GM19025 (cell line): ENCODE data around the gene SOCS3.

Experiments
- ATAC-seq: cut with Tn5 transposase; IDR thresholded peaks from one replicate; pipeline ENCODE4 v1.9.1; 2021; ENCODE audit warnings: mild to moderate bottlenecking, low read depth, moderate library complexity; ENCODE audit not compliant: unreplicated experiment

Gene SOCS3

DNA sequence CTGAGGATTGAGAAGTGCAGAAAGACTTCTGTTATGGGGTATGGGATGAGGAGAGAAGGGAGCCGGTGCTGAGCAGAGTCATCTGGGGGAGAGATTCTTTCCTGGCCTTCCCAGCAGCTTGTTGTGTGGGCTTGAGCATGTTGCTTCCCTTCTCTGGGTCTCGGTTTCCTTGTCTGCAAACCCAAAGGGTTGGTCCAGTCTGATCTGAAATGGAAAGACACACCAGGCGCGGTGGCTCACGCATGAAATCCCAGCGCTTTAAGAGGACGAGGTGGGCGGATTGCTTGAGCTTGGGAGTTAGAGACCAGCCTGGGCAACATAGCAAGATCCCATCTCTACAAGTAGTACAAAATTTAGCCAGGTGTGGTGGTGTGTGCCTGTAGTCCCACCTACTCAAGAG is 6.0 kb downstream of the SOCS3 start:
- ATAC-seq: no peak

DNA sequence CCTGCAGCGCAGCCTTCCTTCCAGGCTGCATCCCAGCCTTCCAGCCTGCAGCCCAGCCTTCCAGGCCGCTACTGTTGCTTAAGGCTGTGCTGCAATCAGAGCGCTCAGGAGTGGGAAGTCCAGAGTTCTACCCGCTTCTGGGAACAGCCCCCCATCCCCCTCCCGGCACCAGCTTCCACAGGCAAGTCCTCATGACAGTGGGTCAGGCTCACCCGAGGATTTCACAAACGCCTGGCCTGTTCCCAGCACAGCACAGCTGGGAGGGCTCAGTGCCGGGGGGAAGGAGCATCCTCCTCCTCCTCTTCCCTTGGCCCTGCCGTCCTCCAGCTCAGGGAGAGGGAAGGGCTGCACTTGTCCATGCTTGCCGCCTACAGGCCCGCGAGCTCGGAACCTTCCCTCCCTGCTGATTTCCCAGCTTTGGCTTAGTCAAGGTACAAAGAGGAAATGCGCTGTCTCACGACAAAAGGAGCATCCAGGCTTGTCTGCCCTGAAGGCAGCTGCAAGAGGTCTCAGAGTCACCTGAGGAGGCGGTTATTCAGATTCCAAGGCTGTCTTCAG is 8.3 kb downstream of the SOCS3 start:
- ATAC-seq: no peak

DNA sequence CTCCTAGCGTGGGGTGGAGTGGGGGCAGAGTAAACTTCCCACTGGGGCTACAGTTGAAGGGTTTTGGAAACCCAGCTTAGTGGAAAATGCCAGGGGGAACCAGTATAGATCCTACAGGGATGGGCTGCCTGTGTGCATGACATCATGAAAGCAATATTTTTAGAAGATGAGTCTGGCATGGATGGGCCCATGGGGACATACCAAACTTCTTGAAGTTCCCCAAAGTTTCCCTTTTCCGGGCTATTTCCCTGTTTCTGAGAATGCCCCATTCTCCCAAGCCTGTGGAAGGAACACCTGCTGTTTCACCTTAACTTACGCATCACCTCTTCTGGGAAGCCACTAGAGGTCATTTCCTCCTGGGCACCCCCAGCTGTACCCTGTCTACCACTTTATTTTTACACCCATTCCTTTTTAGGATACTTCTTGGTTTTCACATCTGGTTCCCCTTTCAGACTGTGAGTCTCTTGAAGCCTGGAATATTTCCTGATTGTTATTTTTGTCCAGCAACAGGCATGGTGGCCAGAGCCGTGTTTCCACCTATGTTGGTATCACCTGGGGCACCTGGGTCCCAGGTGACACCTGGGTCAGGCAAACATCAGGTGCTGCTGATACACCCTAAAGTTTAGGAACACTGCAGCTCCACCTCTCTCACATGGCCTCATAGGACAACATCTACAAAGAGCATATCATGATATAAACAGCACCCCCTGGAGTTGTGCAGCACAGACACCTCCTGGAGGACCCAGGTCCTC is 9.8 kb downstream of the SOCS3 start:
- no peak for ATAC-seq

DNA sequence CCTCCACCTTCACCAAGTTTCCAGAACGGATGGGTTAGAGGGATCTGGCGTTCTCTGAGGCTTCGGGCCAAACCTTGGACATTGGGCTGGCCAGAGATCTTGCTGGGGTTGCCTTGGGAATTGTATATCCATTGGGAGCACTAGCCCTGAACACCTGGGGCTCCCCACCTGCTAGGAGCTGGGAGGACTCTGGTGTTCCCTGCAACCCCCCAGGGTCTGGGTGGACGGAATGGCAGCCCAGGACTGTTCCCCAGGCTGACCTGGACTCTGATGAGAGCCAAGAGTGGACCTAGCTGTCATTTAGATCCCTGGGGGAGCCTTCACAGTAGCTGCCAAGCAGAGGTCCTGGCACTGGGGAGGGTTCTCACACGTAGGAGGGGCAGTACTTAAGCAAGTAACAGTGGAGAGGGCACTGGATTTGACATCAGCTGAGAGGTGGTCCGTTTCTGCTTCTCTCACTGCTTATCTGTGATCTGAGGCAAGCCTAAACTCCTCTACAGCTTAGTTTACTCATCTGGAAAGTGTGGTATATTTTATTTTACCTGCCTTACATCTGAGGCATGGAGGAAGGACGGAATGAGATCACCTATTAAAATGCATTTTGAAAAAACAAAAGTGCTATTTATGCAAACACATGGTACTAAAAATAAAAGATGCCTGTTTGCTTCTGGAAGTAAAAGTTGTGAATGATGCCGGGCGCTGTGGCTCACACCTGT is 11.7 kb downstream of the SOCS3 start:
- ATAC-seq: no peak

DNA sequence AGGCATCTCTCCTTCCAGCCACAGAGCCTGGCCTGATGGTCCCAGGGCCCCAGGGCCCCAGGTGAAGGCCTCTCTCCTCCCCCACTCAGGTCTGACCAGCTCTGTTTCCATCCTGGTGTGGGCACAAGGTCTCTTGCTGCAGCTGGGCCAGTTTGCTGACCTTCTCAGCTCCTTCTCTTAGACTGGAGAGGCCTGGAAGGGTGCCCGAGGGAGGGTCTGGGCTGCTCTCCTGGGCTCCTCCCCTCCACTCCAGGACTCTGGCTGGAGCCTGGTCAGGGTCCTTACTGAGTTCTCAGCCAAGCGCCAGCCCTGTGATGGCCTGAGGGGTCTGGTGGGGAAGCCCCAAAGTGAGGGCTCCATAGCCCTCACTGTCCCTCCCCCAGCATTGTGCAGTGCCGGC is 12.4 kb downstream of the SOCS3 start:
- no peak for ATAC-seq

DNA sequence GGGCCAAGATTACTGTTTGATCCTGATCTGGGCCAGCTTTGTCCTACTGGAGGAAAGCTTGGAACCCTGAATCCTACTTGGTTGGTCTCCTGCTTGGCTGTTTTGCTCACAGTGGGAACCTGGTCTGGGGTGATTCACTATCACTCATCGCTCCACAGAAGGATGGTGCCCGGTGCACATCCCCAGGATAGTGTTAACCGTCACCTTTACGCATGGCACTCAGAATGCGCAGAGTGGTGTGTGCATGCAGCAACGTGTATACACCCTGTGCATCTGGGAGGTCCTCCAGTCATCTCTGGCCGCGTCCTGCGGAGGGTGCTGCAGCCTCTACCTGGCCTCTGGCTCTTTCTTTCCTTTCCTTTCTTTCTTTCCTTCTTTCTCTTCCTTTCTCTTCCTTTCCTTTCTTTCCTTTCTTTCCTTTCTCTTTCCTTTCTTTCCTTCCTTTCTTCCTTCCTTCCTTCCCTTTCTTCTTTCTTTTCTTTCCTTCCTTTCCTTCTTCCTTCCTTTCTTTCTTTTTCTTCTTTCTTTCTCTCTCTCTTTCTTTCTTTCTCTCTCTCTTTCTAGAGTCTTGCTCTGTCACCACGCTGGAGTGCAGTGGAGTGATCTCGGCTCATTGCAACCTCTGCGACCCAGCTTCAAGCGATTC is 13.1 kb downstream of the SOCS3 start:
- no peak for ATAC-seq

DNA sequence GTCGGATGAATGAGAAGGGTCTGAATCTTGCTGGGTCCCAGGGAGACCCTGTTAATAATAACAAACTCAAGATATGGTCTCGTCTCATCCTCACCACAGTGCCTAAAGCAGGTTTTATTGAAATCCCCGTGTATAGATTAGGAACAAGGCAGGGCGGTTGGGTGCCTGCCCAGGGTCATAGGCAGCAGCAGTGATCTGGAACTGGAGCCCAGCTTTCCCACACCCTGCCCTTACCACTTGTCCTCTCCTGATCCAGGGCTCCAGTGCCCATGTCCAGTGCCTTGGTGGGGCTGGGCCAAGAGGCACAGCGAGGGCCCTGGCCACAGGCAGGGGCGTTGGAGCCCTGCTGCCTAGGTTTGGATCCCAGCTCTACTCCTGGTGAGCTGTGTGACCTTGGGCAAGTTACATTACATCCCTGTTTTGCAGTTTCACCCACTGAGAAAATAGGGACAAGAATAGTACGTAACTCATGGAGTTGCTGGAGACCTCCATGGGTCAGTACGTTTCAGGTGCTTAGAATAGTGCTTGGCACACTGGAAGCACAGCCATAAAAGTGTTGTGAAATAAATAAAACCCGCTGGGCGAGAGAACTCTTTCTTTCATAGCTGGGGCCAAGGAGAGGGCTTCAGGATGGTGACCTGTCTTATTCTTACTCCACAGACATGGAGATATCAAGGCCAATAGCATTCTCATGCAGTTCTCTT is 13.9 kb downstream of the SOCS3 start:
- ATAC-seq: no peak

DNA sequence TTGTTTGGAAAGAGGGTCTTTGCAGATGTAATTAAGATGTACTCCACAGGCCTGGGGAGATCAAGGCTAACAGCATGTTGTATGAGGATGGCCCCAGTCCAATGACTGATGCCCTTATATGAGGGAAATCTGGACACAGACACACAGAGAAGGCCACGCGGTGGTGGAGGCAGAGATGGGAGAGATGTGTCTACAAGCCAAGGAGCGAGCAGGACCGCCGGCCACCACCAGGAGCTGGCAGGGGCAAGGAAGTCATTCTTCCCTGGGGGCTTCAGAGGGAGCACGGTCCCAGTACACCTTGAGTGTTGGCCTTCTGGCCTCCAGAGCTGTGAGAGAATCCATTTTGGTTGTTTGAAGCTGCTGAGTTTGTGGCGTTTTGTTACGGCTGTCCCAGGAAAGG is 14.7 kb downstream of the SOCS3 start:
- ATAC-seq: no peak

DNA sequence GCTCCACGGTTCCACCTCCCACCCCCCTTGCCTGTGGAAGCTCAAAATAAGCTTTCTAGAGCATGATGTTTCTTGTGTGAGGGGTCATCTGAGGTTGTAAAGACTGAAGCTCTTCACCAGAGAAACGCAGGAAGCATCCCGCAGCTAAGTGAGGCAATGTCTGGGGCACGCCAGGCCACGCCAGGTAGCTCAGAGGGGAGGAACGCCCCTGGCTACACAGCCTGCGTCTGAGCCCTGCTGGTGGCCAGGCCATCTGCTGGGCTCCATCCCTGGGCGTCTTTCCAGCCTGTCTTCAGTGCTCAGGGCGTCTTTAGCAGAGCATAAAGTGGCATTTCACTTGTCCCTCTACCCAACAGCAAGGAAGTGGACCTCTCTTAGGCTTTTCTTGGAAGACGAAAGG is 15.2 kb downstream of the SOCS3 start:
- no peak for ATAC-seq

DNA sequence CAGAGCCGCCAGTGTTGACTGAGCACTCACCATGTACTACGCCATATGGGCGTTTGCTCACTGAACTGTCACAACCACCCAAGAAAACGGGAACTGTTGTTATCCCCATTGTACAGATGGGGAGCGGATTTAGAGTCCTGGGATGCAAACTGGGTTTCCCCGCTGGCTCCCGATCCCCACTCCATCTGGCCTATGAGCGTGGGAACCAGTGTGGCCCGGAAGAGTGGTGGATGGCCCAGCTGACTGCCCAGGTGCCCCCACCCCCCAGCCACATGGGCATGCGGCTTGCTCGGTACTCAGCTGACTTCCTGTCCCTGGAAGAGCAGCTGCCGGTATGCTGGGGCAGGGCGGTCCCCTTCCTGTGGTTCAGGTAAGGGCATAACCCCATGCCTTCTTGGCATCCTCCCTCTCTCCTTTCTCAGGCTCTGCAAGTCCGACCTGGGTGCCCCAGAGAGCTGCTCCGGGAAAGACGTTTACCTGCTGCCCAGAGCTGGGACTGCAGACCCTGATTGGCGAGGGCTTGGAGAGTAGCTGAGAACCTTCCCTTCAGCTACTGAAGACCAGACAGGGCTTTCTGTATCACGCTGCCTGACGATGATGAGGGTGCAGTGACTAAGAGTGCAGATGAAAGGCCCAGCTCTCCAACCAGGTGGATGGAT is 16.2 kb downstream of the SOCS3 start:
- ATAC-seq: no peak

DNA sequence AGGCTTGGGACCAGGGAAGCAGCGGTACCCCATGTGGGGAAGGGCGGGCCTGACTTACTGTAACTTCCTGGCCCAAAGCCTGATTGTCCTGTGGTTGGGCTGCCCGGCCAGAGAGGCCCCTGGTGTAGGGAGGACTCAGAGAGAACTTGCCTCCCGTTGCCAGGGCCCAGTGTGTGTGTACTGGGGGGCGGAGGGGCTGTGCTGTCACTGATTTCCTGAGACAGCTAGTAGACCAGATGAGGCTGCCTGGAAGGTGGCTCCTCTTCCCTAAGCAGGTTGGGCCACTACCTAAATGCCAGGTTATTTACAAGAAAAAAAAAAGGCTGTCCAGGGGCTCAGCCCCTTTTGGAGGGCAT is 16.7 kb downstream of the SOCS3 start:
- ATAC-seq: no peak

DNA sequence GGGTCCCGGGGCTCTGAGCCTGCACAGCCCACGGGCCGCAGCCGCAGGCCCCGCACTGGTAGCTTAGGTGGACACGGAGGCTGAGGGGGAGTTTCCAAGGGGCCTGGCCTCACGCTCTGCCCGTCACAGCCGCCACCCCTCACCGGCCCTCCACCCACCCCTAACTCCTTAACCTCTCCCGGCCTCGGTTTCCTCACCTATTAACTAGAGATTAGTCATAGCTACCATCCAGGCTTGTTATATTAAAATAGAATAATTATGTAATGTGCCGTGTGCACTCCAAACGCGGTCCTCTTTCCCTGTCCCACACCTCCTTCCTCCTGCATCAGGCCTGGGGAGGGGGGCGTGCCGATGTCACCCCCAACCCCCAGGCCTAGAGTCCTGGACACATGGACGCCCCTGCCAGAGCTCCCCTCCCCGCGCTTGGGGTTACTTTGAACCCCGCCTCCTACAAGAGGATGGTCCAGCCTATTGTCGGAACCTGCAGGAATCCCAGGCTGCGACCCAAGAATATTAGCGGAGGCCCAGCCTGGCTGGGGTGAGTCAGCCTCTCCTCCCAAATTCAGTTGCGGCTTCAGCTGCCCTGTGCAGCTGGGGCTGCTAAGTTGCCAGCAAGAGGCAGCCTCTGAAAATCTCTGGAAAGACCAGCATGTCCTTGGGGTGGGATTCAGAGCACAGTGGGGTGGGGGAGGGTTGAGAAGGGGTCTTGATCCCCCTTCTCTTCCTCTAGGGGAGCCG is 17.3 kb downstream of the SOCS3 start:
- ATAC-seq: no peak

DNA sequence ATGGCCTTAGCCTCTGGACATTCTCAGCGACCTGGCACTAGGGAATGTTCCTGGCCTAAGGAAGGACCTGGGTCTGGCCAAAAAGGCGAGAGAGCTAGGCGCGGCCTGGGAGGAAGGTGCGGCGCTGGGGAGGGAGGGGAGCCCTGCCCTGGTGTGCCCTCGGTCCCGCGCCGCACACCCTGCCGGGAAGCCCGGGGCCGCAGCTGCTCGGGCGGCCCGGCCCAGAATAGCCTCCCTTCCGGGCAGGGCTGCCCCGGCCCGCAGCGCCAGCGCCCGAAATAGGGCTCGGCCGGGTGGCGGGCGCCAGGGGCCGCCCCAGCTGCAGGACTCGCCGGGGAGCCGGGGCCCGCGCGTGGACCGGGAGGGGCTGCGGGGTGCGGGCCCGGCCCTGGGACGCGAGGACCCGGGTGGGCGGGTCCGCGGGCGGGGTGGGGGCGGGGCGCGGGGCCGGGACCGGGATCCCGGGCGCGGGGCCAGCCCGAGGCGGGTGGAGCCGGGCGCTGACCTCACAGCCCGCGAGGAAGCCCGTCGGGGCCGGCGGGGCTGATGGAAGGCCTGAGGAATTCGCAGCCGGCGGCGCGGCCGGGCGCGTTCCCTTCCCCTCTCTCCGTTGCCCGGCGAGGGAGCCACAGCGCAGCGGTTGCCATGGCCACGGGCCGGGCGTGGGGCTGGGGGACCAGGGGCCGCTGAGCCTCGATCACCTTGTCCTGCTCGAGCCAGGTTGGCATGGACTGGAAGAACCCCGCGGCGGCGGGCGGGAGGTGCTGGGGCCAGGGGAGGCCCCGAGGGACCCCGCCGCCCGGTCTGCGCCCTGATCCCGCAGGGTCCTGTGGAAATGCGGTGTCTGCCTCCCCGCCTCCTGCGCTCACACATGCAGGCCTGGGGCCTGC is 18.1 kb downstream of the SOCS3 start:
- ATAC-seq: no peak

DNA sequence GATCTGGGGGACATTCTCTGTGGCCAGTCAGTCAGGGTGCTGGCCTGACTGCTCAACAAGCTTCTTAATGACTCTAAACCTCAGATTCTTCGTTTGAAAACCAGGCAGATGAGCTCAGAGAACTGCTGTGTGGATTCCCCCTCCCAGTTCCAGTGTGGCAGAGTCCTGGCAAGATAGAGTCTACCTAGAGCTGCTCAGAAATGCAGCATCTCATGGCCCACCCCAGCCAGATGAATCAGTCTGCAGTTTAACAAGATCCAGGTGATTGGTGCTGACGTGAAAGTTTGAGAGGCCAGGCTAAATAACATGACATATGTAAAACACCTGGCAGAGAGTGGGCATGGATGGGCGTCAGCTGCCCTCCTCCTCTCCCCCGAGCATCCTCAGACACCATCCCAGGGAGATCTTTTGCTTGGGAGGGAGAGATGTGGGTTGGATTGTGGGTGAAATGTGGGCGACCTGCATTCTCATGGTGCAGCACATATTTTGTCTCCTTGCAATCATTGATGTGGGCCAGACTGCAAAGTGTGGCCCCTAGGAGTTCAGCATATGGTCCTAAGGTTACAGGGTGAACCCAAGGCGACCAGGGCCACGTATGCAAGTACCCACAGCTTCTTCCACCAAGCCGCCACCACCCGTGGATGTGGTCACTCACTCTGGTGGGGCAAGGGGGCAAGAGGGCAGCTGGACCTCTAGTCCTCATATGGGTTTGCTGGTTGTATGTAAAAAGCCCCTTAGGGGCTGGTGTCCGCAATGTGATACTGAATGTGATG is 19.5 kb downstream of the SOCS3 start:
- ATAC-seq: no peak

DNA sequence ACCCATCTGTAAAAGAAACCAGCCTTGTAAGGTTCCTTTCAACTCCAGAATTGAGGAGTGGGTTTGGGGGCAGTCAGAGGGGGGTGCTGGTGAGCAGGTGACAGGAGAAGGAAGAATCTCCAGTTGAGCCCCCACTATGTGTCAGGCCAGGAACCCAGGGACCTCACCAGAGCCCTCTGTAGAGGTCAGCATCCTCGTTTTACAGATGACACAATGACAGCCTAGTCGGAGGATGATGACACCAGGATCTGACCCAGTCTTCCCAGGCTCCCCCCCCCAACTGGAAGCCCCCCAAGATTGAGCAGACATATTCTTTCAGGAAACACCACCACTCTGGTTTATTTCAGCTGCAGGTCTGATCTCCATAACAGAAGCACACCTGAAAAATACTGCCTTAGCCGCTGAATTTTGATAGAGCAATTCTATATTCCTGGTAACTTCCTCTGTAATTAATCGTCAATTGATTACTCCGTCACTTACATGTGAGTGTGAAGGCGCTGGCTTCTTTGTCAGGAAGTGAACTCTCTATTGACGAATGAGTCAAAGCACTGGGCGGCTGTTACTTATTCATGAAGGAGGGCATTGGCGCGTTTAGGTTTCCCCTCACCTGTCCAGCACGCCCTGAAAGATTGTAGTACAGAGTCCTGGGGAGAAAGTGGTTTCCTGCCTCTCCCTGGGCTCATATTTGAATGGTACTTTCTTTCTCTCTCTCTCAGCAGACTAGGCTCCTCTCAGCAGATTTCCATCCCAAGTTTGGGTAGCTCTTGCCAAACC is 21.2 kb downstream of the SOCS3 start:
- no peak for ATAC-seq

DNA sequence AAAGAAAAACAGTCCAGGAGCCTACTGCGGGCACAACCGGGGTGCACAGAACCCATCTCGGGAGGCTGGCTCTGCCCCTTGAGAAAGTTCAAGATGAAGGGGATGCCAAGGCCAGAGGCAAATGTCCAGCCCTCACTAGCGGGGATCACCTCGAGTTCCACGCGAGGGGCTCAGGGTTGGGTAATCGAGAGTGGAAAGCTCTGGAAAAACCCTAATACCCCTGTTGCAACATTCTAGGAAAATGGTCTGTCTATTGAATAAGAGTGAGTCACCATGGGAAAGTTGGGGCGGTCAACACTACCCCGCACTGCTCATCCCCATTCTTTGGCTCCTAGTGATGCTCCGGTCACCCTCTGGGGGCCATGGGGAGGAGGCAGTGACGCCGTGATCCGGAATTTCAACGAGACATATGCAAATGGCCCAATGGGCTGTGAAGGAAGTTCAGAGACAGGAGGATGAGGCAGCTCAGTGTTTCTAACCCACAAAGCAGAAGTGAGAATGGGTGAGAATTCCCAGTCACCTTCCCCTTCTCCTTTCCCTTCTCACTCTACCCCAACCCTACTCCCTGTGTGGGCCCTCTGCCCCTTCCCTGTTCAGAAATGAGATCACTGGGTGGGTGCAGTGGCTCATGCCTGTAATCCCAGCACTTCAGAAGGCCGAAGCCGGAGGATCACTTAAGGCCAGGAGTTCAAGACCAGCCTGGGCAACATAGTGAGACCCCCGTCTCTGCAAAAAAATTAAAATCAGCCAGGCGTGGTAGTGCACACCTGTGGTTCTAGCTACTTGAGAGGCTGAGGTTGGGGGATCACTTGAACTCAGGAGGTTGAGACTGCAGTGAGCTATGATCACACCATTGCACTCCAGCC is 22.4 kb downstream of the SOCS3 start:
- ATAC-seq: peak; percentile 53
